Left cardiac atrium (tissue), 4 donors: ENCODE results near the gene MYO7A. TPM values are rescaled to one million over a fixed set of nuclear protein-coding genes. Genes with fewer than 3 reads are reported as not detected.
A peak's percentile ranks its signal among the peaks of the same experiment; 100 is the strongest.

ENCODE experiments used
- ATAC-seq, 2 donors: fragments of 200-7000 bp; cut with Tn5 transposase; one replicate each; pipeline ENCODE4 v1.9.1; 2020; ENCODE audit warnings: mild to moderate bottlenecking in 2 of 2, moderate library complexity in 2 of 2
- DNase-seq: peaks from one replicate; pipeline ENCODE4 v3.0.0-alpha.2; 2020
- intact Hi-C, 2 donors: fragments of 100-400 bp; cut with DNase I; formaldehyde crosslinking; loops; one replicate each; pipeline versions ENCODE4 v1.14.1 to v1.15.1; 2022 to 2023
- total RNA-seq, 2 donors: library from RNA; stranded (reverse); fragmentation: NEBNext Ultra II Directional; extraction: Animal tissue kit (Norgen Biotek cat#: 25700); gene quantifications; one replicate each; pipeline ENCODE4 v1.2.1, GENCODE V29; 2021
- donor health status: DM: no; HTN: yes; CAD: no.
- donor health status: DM: no; HTN: yes; CAD: no; lungs with severe emphysema.
- donor health status: DM: yes; HTN: yes; CAD: no.
- donor health status: Dilated cardiomyopathy.

The MYO7A gene
- total RNA-seq, 2 donors from 2014 or later, result 7.5 to 11.1 TPM

- intact Hi-C loops, result no loop called here
- DNase-seq (peak; percentile 63), ATAC-seq (peak in 1 of 2 donors; percentile 80)
Measured at GRCh38 chr11:77107950-77108349, 20.1 kb upstream of the MYO7A start.

DNA sequence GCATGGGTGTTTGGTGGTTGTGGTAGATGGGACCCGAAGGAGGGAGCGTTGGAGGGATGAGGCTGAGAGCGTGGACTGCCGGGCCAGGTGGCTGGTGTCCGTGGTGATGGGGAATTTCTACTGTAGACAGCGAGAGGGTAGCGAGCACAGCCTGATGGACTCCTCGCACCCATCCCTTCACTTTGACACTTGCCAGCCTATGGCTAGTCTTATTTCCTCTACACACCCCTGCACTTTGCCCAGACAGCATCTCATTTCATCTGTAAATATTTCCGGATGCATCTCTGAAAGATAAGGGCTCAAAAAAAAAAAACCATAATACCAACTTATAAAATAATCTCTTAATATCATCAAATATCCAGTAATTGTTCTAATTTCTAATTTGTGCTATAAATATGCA is 19.6 kb upstream of the MYO7A start:
- intact Hi-C loops, result no loop called here
- ATAC-seq (no peak), DNase-seq (no peak)

GRCh38 chr11:77109236-77110019 is 18.6 kb upstream of the MYO7A start:
- ATAC-seq, result peak in 1 of 2 donors; percentile 15
- intact Hi-C loops, result loop anchor here in 1 of 2 donors (10.0 kb wide), 1 partner anchor 305 kb away; no protein-coding TSS in a partner anchor
- no peak for DNase-seq

DNA sequence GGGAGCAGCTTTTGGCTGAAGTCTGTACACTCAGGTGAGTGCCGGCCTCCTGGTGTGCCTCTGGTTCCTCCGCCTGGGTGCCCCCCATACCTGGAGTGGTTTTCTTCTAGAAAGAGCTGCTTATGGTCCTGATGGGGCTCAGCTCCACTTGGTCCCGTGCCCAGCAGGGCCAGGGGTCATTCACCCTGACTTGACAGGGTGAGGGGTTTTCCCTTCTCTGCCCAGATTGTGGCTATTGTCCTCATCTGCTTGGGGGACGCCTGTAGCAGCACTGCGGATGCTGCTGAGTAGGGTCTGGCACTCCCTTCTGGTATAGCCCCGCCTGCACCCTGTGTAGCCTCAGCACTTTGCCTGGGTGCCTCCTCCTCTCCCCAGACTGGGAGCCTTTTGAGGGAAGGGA is 17.2 kb upstream of the MYO7A start:
- intact Hi-C loops, result loop anchor here in 1 of 2 donors (10.0 kb wide), 1 partner anchor 306 kb away; no protein-coding TSS in a partner anchor
- ATAC-seq, result no peak
- no peak for DNase-seq

- intact Hi-C loops, result loop anchor here in 1 of 2 donors (10.0 kb wide), 1 partner anchor 306 kb away; no protein-coding TSS in a partner anchor
- ATAC-seq, result no peak
- no peak for DNase-seq
Measured at GRCh38 chr11:77111277-77111676, 16.8 kb upstream of the MYO7A start.

GRCh38 chr11:77111946-77112345 is 16.1 kb upstream of the MYO7A start:
- DNase-seq (no peak), ATAC-seq (no peak)
- intact Hi-C loops, result loop anchor here in 1 of 2 donors (10.0 kb wide), 1 partner anchor 307 kb away; no protein-coding TSS in a partner anchor

DNA sequence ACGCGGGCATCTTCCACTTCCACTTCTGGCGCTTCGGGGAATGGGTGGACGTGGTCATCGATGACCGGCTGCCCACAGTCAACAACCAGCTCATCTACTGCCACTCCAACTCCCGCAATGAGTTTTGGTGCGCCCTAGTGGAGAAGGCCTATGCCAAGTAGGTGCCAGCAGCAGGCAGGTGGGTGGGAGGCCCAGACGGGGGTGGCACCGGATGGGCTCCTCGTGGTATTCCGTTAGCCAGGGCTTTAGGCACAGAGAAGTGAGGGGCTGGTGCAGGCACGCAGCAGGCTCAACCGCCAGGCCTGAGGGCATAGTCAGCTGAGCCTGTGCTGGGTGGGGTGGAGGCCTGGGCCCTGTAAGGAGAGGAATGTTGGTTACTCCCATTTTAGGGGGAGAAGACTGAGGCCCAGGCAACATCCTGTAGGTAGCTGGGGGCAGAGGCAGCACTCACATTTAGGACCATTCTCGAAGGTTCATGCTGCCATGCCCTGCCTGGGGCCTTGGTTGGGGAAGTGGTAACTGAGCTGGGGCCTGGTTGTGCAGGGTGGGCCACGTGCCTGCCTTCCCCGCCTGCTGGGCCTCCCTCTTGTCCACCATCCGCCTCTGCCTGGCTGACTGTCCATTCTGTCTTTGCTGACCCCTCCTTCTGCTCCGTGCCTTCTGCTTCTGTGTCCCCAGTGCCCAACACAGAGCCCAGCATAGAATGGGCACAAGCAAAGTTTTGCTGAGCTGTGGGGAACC is 15.2 kb upstream of the MYO7A start:
- intact Hi-C loops, result loop anchor here in 1 of 2 donors (10.0 kb wide), 1 partner anchor 308 kb away; no protein-coding TSS in a partner anchor
- no peak for DNase-seq
- no peak for ATAC-seq

GRCh38 chr11:77113382-77114088 is 14.5 kb upstream of the MYO7A start:
- intact Hi-C loops, result loop anchor here in 1 of 2 donors (10.0 kb wide), 1 partner anchor 309 kb away; no protein-coding TSS in a partner anchor
- ATAC-seq, result no peak
- DNase-seq, result no peak

- ATAC-seq (no peak), DNase-seq (no peak)
- intact Hi-C loops, result loop anchor here in 1 of 2 donors (10.0 kb wide), 1 partner anchor 309 kb away; no protein-coding TSS in a partner anchor
Measured at GRCh38 chr11:77114089-77114463, 14.0 kb upstream of the MYO7A start.

DNA sequence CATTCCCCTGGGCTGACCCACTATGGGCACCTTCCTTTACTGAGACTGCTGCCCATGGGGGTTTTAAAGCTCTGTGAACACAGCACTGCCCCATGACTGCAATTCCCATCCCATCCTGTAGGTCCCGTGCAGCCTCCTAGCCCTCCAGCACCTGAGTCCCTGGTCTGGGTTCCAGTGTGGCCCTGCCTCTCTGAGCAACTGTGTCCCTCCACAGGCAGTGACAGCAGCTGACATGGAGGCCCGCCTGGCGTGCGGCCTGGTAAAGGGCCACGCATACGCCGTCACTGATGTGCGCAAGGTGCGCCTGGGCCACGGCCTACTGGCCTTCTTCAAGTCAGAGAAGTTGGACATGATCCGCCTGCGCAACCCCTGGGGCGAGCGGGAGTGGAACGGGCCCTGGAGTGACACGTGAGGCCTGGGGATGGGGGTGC is 12.8 kb upstream of the MYO7A start:
- ATAC-seq (no peak), DNase-seq (no peak)
- intact Hi-C loops, result loop anchor here in 1 of 2 donors (10.0 kb wide), 1 partner anchor 310 kb away; no protein-coding TSS in a partner anchor

DNA sequence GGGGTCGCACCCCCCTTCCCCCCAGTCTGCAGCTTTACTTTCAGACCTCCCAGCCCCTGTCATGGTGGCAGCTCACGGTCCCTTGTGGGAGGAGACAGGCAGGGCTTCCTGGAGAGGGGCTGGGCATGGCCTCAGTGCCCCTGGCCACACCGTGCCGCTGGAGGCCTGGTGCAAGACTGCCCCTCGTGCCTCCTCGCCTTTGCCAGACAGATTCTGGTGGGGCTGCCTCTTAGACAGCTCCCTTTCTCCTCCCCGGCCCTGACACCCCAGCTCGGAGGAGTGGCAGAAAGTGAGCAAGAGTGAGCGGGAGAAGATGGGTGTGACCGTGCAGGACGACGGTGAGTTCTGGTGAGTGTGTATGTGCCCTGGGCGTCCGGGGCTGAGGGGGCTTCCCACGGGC is 12.1 kb upstream of the MYO7A start:
- DNase-seq, result no peak
- intact Hi-C loops, result loop anchor here in 1 of 2 donors (10.0 kb wide), 1 partner anchor 311 kb away; no protein-coding TSS in a partner anchor
- ATAC-seq, result no peak

GRCh38 chr11:77117492-77117891 is 10.6 kb upstream of the MYO7A start:
- intact Hi-C loops, result loop anchor here in 1 of 2 donors (10.0 kb wide), 1 partner anchor 313 kb away; no protein-coding TSS in a partner anchor
- ATAC-seq, result no peak
- DNase-seq, result no peak

GRCh38 chr11:77118086-77118485 is 10.0 kb upstream of the MYO7A start:
- intact Hi-C loops, result loop anchor here in 1 of 2 donors (10.0 kb wide), 1 partner anchor 313 kb away; no protein-coding TSS in a partner anchor
- DNase-seq (no peak), ATAC-seq (no peak)

DNA sequence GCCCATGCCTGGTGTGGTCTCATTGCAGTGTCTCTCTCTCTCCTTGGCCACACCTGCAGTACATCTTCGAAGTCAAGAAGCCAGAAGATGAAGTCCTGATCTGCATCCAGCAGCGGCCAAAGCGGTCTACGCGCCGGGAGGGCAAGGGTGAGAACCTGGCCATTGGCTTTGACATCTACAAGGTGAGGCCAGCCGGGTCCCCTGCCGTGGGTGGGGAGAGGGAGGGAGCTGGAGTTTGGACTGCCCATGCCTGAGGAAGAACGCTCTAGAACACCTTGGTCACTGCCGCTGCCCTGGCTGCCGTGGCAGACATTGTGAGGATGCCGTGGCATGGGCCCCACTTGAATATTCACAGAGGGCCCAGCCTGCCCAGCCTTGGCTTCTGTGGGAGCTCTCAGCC is 9.1 kb upstream of the MYO7A start:
- no peak for DNase-seq
- ATAC-seq, result no peak
- intact Hi-C loops, result loop anchor here in 1 of 2 donors (10.0 kb wide), 1 partner anchor 314 kb away; no protein-coding TSS in a partner anchor

- no peak for DNase-seq
- intact Hi-C loops, result loop anchor here in 1 of 2 donors (10.0 kb wide), 1 partner anchor 315 kb away; no protein-coding TSS in a partner anchor
- ATAC-seq, result no peak
Measured at GRCh38 chr11:77119531-77119936, 8.5 kb upstream of the MYO7A start.

- ATAC-seq (no peak), DNase-seq (no peak)
- intact Hi-C loops, result no loop called here
Measured at GRCh38 chr11:77120571-77120970, 7.5 kb upstream of the MYO7A start.

GRCh38 chr11:77121096-77121640 is 6.9 kb upstream of the MYO7A start:
- no peak for ATAC-seq
- intact Hi-C loops, result no loop called here
- no peak for DNase-seq

DNA sequence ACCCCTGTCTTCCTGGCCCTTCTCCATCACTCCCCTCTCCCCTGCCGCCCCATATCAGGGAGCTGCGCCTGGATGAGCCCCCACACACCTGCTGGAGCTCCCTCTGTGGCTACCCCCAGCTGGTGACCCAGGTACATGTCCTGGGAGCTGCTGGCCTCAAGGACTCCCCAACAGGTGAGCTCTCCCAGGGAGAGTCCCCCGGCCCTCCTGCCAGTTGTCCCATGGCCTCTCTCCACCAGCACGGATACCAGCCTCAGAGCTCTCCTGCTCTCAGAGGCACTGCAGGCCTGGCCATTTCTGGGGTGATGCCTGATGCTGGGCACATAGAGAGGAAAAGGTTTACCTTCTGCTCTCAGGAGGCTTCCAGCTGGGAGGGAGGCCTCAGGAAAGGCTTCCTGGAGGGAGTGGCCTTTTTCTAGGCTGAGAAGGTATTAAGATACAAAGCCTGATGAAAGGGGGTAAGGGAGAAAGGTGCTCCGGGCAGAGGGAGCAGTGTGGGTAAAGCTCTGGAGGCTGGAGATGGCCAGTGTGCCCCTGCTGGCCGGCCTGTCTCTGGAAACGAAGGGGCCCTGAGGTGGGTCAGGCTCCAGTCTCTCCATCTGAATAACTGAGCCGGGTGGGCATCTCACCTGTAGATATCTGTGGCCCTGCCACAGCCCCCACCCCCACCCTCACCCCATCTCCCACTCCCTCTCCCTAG is 6.0 kb upstream of the MYO7A start:
- DNase-seq, result no peak
- no peak for ATAC-seq
- intact Hi-C loops, result no loop called here
